ENCODE results near the gene PTPRK.

GRCh38 chr6:128311944-128312570, 208.3 kb downstream of the PTPRK start:
- TF ChIP-seq CTCF (conservative IDR thresholded peaks at IDR 0.05 in 1 of 2, IDR thresholded peaks at IDR 0.05 in 1 of 2; ENCODE audit: extremely low read depth in 1 of 2, insufficient read depth in 1 of 2, low read depth in 1 of 2, low read length in 2 of 2): no peak
- TF ChIP-seq EZH2 (IDR thresholded peaks at IDR 0.05; ENCODE audit: borderline replicate concordance, low read length): no peak
